AG04449 (cell line): ENCODE results near the gene GPR42.

Experiments
- CTCF ChIA-PET: fragments of 350-600 bp; formaldehyde crosslinking; extraction: SDS; loops from one replicate; lab custom pipeline; 2021; ENCODE audit warnings: antibody characterized with exemption; lab: Yijun Ruan, JAX
- POLR2A ChIA-PET: fragments of 400-600, 350-600 bp; formaldehyde crosslinking; extraction: SDS; loops from one replicate; lab custom pipeline; 2020; ENCODE audit warnings: antibody characterized with exemption, inconsistent platforms; lab: Yijun Ruan, JAX
- DNase-seq: peaks from one replicate; pipeline ENCODE4 v3.0.0-alpha.2; 2010; ENCODE audit warnings: low read depth, low spot score
- H3K4me3 ChIP-seq: 2 replicates; pipeline ENCODE4 v1.5.1; 2011; ENCODE audit warnings: low read depth, mild to moderate bottlenecking, control low read depth, low read length
- TF ChIP-seq, protein P1 (sequence below): IDR thresholded peaks from one replicate; pipeline ENCODE4 v1.5.1; 2011; ENCODE audit warnings: mild to moderate bottlenecking, moderate library complexity, low read length, control low read depth, inconsistent platforms; ENCODE audit not compliant: insufficient read depth; ENCODE audit errors: missing control alignments

Gene GPR42, protein sequence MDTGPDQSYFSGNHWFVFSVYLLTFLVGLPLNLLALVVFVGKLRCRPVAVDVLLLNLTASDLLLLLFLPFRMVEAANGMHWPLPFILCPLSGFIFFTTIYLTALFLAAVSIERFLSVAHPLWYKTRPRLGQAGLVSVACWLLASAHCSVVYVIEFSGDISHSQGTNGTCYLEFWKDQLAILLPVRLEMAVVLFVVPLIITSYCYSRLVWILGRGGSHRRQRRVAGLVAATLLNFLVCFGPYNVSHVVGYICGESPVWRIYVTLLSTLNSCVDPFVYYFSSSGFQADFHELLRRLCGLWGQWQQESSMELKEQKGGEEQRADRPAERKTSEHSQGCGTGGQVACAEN

DNA sequence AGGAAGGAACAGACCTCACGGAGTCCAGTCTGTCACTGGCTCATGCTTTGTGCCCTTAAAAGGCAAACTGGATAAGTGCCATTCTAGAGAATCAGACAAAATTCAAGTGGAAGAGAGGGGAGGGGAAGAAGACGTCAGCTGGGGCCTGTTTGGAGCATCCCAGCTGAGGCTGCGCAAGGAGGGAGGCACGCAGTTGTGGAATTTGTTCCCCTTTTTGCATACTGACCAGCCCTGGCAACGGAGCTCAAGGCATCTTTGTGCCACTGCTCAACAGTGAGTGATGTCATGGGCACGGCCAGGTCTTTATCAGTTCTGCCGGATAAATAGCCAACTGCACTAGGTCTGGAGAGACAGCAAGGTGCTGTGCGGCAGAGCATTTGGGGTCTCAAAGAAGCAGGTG, at the start of gene GPR42:
TSS of gene GPR42 (plus strand) at position 347 of the 400 bp plus-strand sequence. CDS start 292 bp downstream, outside the sequence.
- ChIA-PET CTCF (no interaction called here), POLR2A (no interaction called here)
- TF ChIP-seq, protein P1, sequence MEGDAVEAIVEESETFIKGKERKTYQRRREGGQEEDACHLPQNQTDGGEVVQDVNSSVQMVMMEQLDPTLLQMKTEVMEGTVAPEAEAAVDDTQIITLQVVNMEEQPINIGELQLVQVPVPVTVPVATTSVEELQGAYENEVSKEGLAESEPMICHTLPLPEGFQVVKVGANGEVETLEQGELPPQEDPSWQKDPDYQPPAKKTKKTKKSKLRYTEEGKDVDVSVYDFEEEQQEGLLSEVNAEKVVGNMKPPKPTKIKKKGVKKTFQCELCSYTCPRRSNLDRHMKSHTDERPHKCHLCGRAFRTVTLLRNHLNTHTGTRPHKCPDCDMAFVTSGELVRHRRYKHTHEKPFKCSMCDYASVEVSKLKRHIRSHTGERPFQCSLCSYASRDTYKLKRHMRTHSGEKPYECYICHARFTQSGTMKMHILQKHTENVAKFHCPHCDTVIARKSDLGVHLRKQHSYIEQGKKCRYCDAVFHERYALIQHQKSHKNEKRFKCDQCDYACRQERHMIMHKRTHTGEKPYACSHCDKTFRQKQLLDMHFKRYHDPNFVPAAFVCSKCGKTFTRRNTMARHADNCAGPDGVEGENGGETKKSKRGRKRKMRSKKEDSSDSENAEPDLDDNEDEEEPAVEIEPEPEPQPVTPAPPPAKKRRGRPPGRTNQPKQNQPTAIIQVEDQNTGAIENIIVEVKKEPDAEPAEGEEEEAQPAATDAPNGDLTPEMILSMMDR: no peak
- no peak within 1 kb of the TSS for H3K4me3 ChIP-seq
- no peak for DNase-seq

DNA sequence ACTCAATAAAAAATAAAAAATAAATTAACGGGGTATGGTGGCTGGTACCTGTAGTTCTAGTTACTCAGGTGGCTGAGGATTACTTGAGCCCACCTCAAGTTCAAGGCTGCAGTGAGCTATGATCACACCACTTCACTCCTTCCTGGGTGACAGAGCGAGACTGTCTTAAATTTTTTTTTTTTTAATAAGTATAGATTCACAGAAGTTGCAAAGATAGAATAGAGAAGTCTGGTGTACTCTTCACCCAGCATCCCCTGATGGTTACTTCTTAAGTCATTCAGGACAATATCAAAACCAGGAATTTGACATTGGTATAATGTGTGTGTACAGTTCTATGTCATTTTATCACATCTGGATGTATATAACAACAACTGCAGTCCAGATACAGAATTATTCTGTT, 49.6 kb upstream of the GPR42 start:
- DNase-seq: no peak
- ChIA-PET CTCF (no interaction called here), POLR2A (no interaction called here)
- TF ChIP-seq, protein P1: no peak
- no peak overlapping the region for H3K4me3 ChIP-seq

DNA sequence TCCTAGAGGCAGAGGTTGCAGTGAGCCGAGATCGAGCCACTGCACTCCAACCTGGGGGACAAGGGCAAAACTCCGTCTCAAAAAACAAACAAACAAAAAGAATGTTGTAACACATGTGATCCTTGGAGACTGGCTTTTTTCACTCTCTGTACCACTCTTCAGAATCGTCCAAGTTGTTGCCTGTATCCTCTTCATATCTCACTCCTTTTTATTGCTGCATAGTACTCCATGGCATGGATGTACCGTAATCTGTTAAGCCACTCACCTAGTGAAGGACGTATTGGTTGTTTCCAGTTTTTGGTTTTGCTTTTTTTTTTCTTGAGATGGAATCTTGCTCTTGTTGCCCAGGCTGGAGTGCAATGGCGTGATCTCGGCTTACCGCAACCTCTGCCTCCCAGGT, 48.9 kb upstream of the GPR42 start:
- DNase-seq: no peak
- CTCF ChIA-PET: no interaction called here
- POLR2A ChIA-PET: no interaction called here
- TF ChIP-seq, protein P1: no peak
- no peak overlapping the region for H3K4me3 ChIP-seq

DNA sequence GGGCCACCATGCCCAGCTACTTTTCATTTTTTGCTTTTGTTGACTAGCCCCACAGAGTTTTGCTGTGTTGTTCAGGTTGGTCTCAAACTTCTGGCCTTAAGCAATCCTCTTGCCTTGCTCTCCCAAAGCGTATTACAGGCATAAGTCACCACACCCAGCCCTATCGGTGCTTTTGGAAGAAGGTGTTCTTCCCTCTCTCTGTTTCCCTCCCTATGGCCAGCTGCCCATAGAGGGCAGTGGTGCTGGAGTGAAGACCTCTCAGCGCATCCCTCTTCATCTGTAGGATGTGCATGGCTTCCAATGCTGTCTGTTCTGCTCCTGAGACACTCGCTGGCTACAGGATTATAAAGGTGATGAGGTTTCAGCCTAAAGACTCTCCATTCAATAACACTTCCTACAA, 43.2 kb upstream of the GPR42 start:
- DNase-seq: no peak
- POLR2A ChIA-PET: no interaction called here
- H3K4me3 ChIP-seq: no peak overlapping the region
- CTCF ChIA-PET: interaction anchor here (1.0 kb wide), 1 partner anchor 30 kb away, joined by 3 read pairs; no protein-coding TSS in a partner anchor
- TF ChIP-seq, protein P1: no peak

DNA sequence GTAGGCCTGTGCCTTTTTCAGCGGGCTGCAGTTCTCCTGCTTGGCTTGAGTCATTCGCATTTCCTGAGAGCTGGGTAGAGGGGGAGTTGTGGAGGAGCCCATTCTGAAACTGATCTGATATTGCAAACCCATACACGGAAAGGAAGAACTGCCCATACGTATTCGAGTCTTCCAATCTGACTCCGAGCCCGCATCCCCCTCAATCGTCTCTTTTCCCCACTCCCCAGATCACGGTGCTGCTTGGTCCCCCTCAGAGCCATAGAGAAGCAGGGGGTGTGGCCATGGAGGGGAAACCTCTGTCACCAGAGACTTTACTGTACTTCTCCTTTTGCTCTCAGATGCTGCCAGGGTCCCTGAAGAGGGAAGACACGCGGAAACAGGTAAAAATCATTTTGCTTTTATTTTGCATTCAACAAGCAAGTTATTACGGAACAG, 42.0 kb upstream of the GPR42 start, which contains the start of gene CD22:
TSS of gene CD22 (plus strand) at position 337 of the 435 bp plus-strand sequence. CDS start 2,854 bp downstream, outside the sequence.
- CTCF ChIA-PET: no interaction called here
- POLR2A ChIA-PET: no interaction called here
- no peak for DNase-seq
- TF ChIP-seq, protein P1: no peak
- H3K4me3 ChIP-seq: no peak within 1 kb of the TSS

DNA sequence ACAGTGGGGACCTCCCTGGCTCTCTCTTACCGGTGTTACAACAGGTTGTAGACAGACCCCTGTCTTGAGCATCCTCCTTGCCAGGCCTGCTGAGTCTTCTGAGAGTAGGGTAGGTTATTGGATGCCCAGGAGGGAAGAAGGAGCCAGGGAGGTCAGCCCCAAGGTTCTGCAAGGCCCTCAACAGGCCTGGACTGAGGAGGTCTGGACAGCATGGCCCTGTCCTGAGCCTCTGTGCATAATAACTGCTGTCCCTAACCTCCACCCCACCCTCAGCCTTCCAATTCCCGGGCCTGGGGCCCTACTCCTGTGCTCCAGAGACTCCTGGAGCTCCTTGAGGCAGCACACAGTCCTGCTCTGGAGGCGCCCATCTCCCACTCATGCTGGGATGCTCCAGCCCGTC, 41.5 kb upstream of the GPR42 start:
- no peak overlapping the region for H3K4me3 ChIP-seq
- DNase-seq: no peak
- TF ChIP-seq, protein P1: no peak
- ChIA-PET CTCF (no interaction called here), POLR2A (no interaction called here)
